Suppressor macrophage treated with lipopolysaccharide for 1 hour (primary cell): Measurements from ENCODE around the gene CCT8.
A peak's percentile ranks its signal among the peaks of the same experiment; 100 is the strongest.

Experiments
- DNase-seq, 3 donors: peaks; one replicate each; pipeline ENCODE4 v3.0.0-alpha.2; 2020 to 2022

The CCT8 gene

DNA sequence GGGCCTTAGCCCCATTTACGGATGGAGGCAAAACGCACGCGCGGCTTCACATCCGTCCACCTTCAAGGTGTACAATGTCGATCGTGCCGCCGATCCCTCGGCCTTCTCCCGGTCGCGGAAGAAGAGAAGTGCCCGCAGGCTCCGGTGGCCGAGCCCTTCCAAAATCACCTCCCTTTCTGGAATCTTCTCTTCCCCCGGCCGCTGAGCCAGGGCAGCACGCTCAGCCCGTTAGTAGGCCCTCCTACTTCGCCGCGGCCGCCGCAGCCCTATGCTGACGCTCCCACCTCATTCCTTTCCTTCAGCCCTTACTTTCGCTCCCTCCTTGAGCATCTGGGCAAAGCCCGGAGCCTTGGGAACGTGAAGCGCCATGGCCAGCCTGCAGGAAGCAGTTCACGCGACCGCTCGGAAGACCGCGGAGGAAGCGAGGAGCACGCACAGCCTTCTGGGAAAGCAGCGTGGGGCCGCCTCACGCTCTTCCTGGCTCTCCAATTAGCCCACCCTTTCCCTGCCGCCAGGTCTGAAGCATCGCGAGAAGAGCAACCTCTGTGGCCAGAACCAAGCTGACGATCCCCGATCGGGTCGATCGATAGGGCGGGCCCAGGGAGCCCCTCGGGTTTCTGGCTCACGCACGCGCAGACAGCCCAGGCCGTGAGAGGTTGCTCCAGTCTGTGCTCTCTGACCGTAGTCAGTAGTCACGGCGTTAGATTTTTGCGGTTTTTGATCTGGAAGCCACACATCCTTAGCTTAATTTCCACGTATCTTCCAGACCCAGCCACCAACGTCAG is at the start of gene CCT8:
TSS of gene CCT8 (minus strand) at position 427 of the 785 bp plus-strand sequence. CDS start at position 369, 58 bp downstream.
- DNase-seq = peak; percentile 99 to 100 (median 100)

DNA sequence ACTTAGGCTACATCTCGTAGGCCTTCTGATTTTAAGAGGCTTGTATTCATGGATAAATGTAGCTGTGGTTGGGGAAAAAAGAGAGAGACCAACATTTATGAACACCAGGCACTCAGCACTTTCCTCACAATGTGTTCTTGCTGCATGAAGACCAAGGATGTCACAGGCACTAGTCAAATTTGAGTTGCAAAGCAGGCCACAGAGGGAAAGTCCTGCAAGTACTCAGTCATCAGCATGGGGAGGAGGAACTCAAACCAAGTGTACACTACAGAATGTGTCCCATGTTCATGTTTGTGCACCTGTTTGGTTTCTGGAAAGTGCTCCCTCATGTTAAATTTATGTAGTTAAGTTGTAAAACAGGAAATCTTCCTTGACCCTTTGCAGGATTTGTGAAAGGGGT is 48.3 kb upstream of the CCT8 start:
- DNase-seq = no peak

- no peak for DNase-seq
These were observed 44.0 kb upstream of the CCT8 start for GRCh38 chr21:29117372-29117955.

DNA sequence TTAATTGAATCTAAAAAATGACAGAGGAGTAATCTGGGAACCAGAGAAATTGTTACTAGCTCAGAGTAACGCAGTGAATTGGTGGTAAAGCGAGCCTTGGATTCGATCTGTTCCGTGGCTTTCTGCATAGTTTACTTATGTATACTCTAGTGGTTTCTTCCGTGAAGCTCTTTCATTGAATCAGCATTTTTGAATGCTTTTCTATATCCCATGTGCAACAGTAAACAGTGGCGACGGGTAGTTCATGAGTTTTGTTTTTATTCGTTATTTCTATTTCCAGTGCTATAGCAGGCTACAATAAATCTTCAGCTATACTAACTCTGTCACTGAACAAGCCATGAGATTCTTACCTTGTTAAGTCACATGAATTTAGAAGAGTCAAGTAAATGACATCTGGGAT is 42.5 kb upstream of the CCT8 start:
- no peak for DNase-seq

- DNase-seq = no peak
These were observed 41.5 kb upstream of the CCT8 start for GRCh38 chr21:29114765-29115500.

- no peak for DNase-seq
These were observed 31.8 kb upstream of the CCT8 start for GRCh38 chr21:29105218-29105617.

DNA sequence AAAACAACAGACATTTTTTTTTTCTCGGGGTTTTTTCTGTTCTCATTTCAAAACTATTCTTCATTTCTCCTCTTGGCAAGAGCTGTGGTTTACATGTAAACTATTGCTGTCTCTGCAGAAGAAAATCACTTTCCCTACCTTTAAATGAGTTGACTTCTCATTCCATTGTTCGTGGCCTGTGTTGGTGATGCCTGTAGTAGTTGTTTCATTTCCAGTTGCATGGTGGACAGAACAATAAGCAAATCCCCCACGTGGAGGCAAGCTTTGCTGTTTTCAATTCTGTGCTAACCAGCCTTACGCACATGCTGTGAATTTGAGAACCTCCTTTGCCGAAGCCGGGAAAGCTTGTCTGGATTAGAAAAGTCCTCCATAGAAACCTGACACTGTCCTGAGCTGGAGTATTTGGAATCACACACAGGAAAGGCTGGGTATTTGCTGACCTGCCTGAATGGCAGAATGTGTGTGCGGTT is 30.8 kb upstream of the CCT8 start:
- no peak for DNase-seq

DNA sequence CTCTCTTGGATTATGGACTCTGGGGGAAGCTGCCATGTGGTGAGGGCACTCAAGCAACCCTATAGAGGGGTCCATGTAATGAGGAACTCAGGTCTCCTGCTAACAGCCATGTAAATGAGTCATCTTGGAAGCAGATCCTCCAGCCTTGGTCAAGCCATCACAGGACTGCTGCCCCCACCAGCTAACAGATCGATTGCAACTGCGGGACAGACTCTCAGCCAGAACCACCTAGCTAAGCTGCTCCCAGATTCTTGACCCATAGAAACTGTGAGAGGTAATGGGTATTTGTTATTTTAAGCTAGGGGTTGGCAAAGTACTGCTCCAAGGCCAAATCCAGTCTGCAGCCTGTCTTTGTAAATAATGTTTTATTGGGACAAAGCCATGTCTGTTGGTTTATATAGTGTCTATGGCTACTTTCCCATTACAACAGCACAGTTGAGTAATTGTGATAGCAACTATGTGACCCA is 29.4 kb upstream of the CCT8 start:
- peak; percentile 27 to 39 (median 28) for DNase-seq

GRCh38 chr21:29098156-29098555 is 24.7 kb upstream of the CCT8 start:
- peak in 1 of 3 donors; percentile 27 for DNase-seq

DNA sequence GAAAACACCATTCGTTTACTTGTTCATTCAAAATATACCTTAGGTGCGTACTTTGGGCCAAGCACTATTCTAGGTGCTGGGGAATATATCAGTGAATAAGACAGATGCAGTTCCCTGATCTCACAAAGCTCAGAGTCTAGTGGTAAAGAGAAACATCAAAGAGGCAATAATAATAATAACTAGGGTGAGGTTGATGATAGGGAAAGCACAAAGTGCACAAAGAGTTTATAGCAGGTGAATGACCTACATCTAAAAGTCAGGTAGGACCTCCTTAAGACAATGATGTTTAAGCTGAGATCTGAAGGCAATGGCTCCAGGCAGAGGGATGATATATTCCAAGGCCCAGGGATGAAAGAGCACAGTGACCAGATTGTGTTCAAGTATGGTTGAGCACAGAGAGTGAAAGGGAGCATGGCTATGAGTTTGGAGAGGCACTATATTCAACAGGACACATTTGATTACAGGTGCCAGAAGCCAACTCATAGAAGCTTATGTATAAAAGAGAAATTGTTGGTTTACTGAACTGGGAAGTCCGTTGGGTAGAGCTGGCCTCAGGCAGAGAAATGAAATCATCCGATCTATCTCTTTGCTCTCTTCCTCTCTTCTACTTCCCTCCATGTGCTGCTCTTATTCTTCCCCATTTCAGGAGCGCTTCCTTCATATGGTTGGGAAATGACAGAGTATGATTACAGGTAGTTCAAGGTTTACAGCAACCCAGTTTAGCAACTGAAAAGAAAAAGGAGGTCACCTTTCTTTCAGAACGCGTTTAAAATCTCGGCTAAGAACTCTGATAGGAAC is 23.0 kb upstream of the CCT8 start:
- DNase-seq = peak in 2 of 3 donors; percentile 55 to 65

- DNase-seq = peak in 1 of 3 donors; percentile 25
These were observed 18.9 kb upstream of the CCT8 start for GRCh38 chr21:29092102-29092959.

DNA sequence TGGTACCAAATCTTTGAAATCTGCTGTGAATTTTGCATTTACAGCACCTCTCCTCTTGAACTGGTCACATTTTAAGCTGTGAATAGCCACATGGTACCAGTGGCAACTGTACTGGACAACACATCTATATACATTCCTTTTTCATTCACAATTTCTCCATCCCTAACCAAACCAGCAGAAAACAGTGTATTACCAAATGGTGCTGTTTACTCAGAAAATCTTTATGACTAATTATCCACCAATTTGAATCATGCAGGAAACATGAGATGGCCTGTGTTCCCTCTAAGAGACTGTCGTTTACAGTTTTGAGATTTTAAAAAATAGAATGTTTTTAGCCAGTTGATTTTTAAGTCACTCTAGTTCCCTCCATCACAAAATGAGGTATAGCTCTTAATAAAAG is 17.6 kb upstream of the CCT8 start:
- peak in 2 of 3 donors; percentile 78 to 86 for DNase-seq

DNA sequence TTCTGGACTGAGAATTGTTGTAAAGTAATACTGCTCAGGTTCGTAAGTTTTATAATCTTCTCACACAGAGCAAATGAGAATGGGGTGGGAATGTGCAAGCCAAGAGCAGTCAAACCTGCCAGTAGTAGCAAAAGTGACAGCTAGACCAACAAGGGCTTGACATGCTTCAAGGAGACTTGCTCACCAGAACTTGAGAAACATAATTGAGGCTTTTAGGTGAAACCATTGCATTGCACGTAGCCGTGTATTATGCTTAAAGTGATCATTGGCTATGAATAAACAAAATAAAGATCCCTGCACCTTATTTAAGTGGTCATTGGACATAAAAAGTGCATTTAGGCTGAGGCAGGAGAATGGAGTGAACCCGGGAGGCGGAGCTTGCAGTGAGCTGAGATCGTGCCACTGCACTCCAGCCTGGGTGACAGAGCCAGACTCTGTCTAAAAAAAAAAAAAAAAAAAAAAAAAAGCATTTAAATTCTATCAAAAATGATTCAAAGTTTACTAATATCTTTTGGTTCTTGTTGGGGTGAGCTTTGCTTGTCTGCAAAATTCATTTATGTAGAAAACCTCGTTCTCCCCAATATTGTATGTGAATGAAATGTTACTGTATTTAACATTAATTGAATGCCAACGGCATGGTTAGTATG is 11.8 kb upstream of the CCT8 start:
- no peak for DNase-seq

- no peak for DNase-seq
These were observed 10.9 kb upstream of the CCT8 start for GRCh38 chr21:29084372-29084771.

GRCh38 chr21:29083306-29083705 is 9.9 kb upstream of the CCT8 start:
- no peak for DNase-seq

- peak in 1 of 3 donors; percentile 29 for DNase-seq
These were observed 8.8 kb upstream of the CCT8 start for GRCh38 chr21:29082046-29082815.

DNA sequence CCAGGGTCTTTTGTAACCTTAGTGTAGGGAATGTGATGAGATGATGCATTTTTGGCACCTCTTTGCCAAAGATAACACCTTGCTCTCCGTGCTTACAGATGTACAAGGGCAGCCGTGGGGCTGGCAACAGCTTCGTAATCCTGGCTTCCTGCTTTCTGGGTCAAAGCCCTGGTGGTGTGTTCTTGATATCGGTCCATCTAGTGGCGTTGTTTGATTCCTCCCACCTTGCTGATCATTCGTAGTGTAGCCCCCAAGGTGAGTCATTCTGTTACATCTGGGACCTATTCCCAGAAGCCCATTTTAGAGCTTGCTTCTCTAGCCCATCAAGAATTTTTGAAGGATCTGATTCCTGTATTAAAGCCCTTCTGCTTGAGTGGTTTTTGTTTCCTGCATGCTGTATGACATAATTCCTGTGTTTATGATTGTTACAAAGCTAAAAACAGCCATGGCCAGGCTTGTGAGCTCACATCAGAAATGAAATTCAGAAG is 7.0 kb upstream of the CCT8 start:
- DNase-seq = peak in 2 of 3 donors; percentile 55 to 61

DNA sequence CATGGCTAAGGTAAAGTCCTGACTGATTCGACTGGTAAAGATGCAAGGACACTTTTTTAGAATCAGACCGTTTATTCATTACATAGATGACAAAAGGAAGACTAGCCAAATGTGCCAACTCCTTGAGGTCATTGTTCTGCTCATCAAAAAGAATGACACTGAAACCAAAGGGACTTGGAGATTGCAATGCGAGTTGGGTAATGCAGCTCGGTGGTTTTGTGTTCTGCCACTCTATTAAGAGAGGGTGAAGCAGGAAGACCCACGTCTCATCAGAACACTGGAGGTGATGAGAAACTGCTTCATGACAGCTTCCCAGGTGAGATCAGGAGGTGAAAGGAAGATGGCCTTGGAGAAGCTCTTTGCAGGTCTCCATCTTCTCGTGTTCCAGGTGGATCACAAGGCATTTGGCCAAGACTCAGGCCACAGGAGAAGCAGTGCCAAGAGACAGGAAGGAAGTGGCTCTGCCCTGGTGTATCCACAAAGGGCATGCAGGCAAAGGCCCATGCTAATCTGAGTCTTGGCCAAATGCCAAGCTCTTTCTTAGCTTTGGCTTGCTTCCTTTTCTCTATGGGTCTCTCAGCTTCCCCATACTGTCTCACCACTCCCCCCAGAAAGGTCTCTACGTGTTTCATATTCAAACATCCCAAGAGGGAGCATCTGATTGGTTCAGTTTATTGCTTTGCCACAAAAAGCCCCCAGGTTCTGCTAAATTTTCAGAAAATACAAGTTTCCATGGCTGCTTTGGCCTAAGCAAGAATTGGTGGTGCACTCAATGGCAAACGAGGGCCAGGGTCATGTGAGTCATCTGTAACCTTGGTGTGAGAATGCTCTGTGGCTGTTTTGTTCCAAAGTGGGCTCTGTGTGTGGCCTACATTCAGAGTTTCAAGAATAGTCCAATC is 5.7 kb upstream of the CCT8 start:
- peak; percentile 51 to 67 (median 56) for DNase-seq

GRCh38 chr21:29077651-29078090 is 4.2 kb upstream of the CCT8 start:
- peak in 1 of 3 donors; percentile 12 for DNase-seq
